GM19463 (cell line): Measurements from ENCODE around the gene TAL1.

Experiments used
- ATAC-seq: cut with Tn5 transposase; IDR thresholded peaks from one replicate; pipeline ENCODE4 v1.9.1; 2021; ENCODE audit warnings: mild to moderate bottlenecking, moderate library complexity; ENCODE audit not compliant: unreplicated experiment

TAL1 gene

GRCh38 chr1:47178654-47179016, 53.4 kb downstream of the TAL1 start:
- no peak for ATAC-seq

- ATAC-seq = no peak
These were observed 54.0 kb downstream of the TAL1 start for GRCh38 chr1:47178020-47178419.

GRCh38 chr1:47175227-47175934, 56.6 kb downstream of the TAL1 start:
- peak; percentile 51 for ATAC-seq

- ATAC-seq = no peak
These were observed 57.4 kb downstream of the TAL1 start for GRCh38 chr1:47174656-47175020.

- no peak for ATAC-seq
These were observed 59.2 kb downstream of the TAL1 start for GRCh38 chr1:47172782-47173181.
